AG08395 (cell line): ENCODE results near the gene LRRC1.
"Not testable (repeated sequence)": the region's sequence is repeated elsewhere in the genome, so short reads cannot be mapped to it uniquely, and the experiment has no call there.

Source experiments
- DNase-seq: peaks from one replicate; pipeline ENCODE4 v3.0.0; 2012; ENCODE audit warnings: mixed read lengths, low spot score

LRRC1 gene

GRCh38 chr6:53794720-53795339 is at the start of gene LRRC1:
LRRC1 (plus strand) TSS chr6:53795005; CDS start chr6:53795257, 252 bp downstream.
- DNase-seq: peak; percentile 95

- DNase-seq: no peak
Observed at GRCh38 chr6:53746442-53747103, 48.2 kb upstream of the LRRC1 start.

GRCh38 chr6:53750052-53750650 is 44.7 kb upstream of the LRRC1 start:
- DNase-seq: no peak

DNA sequence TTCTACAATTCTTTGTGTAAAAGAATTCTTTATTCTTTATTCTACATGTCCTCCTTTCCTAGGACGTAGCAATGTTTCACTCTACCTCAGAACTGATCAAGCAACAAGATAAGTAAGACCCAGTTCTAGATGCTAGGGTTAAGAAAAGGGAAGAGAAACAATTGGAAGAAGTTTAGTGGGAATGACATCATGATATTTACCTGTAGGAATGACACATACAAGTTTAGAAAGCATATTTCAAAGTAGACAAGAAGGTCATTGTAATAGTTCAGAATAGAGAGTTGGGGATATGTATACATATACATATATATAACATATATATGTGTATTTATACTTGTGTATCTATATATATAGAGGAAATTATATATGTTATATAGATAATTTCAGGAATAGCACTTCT is 43.4 kb upstream of the LRRC1 start:
- DNase-seq: no peak

DNA sequence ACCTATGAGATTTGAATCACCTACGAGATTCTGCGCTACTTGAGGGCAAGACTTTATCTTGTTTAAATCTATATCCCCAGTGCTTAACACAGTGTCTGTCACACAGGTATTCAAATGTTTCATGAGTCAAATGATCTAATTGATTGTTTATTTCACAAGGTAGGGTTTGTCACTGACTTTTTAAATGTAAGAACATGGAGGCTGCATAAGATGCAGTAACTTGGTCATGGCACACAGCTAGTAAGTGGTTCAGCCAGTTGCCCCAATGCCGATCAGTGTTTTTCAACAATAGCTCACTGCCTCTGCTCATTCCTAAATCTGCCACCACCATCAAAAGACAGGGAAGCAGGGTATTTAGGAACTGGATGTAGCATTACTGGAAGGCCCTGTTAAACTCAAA is 42.4 kb upstream of the LRRC1 start:
- no peak for DNase-seq

GRCh38 chr6:53752856-53753255 is 41.9 kb upstream of the LRRC1 start:
- peak; percentile 67 for DNase-seq

GRCh38 chr6:53754330-53754729 is 40.5 kb upstream of the LRRC1 start:
- DNase-seq: no peak

GRCh38 chr6:53756396-53756795 is 38.4 kb upstream of the LRRC1 start:
- no peak for DNase-seq

DNA sequence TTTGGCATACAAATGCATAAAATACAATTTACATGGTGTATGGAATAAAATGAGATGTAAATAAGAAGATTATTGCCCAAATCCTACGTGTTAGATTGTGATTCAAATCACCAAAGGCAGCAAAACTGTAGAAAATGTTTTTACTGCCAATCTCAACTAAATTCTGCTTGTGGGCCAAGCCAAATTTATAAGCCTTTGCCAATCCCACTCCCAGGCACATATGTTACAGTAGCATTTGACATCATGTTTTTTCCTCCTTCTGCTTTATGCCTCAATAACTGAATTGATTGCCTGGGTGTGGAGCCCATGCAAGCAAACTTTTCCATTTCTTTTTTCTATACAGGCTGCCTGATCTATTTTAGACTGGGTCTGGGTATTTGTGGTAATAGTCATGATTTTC is 36.3 kb upstream of the LRRC1 start:
- DNase-seq: no peak

DNA sequence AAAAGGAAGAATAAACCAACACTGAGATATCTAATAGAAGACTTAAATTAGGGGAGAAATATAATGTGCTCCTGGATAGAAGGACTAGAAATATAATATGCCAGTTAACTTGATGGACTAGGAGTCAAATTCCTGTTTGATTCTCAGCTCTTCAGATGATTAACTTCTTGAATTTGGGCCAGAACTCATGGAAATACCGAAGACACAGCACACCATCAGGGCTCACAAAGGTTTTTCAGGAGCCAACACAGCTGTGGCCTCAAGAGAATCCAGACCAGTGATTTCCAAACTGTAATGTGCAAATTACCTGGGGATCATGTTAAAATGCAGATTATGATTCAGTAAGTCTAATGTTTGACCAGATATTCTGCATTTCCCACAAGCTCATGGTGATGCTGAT is 33.8 kb upstream of the LRRC1 start:
- no peak for DNase-seq

DNA sequence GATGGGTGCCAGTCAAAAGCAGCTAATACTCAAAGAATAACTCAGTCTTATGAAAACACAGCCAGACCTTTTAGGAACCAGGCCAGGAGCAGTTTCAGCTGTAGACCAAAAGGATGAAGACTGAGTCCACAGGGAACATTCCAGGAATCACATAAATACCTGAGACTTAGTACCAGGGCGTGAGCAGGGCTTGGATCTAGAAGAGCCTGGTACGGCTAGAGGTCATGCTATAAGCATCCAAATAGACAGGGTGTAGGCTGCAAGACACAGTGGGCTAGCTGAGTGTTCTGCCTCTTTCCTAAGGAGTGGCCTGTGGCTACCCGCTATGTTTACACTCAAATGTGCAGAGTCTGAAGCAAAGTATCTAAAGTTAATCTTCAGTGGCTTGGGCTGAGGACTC is 29.5 kb upstream of the LRRC1 start:
- DNase-seq: no peak

GRCh38 chr6:53766930-53767329 is 27.9 kb upstream of the LRRC1 start:
- no peak for DNase-seq

GRCh38 chr6:53767941-53768340 is 26.9 kb upstream of the LRRC1 start:
- no peak for DNase-seq

- DNase-seq: no peak
Observed at GRCh38 chr6:53768636-53769035, 26.2 kb upstream of the LRRC1 start.

DNA sequence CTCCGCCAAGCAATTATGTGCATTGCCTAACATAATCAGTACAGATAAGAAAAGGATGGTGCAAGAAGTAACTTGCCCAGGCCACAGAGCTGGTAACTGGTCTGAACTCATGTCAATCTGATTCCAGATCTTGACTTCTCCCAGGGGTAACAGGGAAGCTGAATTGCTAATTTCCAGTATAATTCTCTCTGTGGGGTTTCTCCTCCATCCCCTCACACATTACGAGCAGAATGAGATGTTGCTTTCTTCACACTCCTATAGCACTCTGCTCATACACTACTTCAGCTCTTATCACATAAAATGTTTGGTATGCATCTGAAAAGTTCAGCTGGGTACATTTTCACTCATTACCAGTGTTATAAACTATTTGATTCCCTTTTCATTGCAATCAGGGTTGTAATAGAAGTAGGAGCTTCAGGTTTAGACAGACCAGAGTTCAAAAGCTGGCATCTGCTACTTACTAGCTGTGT is 24.0 kb upstream of the LRRC1 start:
- no peak for DNase-seq

GRCh38 chr6:53771785-53772624 is 22.8 kb upstream of the LRRC1 start:
- DNase-seq: peak; percentile 58

DNA sequence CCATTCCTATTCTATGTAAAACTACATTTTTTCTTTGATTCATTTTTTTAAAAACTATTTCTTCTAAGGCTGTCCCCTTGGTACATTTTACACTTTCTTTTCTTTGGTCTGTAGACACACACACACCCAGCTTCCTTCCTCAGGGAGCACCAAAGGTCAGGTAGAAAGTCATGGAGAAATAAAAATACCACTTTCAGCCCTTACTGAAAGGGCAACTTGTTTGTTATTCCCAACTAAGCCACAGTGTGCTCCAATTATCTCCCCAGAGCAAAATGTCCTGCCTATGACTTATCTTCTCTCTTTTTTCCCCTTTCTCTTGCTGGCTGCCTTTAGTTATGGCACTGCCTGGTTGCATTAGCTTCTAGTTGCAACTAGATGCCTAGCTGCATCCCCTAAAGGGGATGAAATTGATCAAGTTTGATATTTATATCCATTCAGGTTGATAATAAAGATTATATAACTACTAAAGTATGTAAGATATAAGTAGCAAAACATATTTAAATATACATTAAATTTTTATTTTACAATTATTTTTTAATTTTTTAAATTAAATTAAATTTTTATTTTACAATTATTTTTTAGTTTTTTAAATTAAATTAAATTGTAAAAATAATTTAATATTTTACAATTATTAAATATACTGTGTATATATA is 21.6 kb upstream of the LRRC1 start:
- no peak for DNase-seq

DNA sequence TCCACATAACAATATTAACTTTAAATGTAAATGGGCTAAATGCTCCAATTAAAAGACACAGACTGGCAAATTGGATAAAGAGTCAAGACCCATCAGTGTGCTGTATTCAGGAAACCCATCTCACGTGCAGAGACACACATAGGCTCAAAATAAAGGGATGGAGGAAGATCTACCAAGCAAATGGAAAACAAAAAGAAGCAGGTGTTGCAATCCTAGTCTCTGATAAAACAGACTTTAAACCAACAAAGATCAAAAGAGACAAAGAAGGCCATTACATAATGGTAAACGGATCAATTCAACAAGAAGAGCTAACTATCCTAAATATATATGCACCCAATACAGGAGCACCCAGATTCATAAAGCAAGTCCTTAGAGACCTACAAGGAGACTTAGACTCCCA is 18.7 kb upstream of the LRRC1 start:
- DNase-seq: not testable (repeated sequence)

- not testable (repeated sequence) for DNase-seq
Observed at GRCh38 chr6:53784991-53785390, 9.8 kb upstream of the LRRC1 start.

- no peak for DNase-seq
Observed at GRCh38 chr6:53786832-53787231, 8.0 kb upstream of the LRRC1 start.

- DNase-seq: no peak
Observed at GRCh38 chr6:53790886-53791285, 3.9 kb upstream of the LRRC1 start.

GRCh38 chr6:53792016-53792415 is 2.8 kb upstream of the LRRC1 start:
- no peak for DNase-seq
